IMR-90 (cell line): ENCODE measurements around the gene FCRLB. TPM values are rescaled to one million over a fixed set of nuclear protein-coding genes. Genes with fewer than 3 reads are reported as not detected.

Experiments used
- ATAC-seq: fragments of 200-7000 bp; cut with Tn5 transposase; 2 replicates; pipeline ENCODE4 v1.9.1; 2020; ENCODE audit warnings: low read depth, mild to moderate bottlenecking, moderate library complexity
- BruUV-seq: library from RNA; stranded (reverse); fragments of 400-500 nt; replicated peaks from 2 replicates; lab custom pipeline; 2021; lab: Mats Ljungman, UMichigan
- CTCF ChIA-PET: fragments of 300-600 bp; formaldehyde crosslinking; extraction: SDS; loops from one replicate; lab custom pipeline; 2021; ENCODE audit warnings: antibody characterized with exemption; lab: Yijun Ruan, JAX
- POLR2A ChIA-PET: fragments of 300-600 bp; sonication (Branson Sonifier 250); formaldehyde crosslinking; loops from one replicate; lab custom pipeline; 2022; ENCODE audit warnings: antibody characterized with exemption; ENCODE audit not compliant: unreplicated experiment; lab: Charles Lee
- DNase-seq: peaks from one replicate; pipeline ENCODE4 v3.0.0; 2013
- H2AFZ ChIP-seq: replicated peaks from 2 replicates; pipeline ENCODE3; 2013; ENCODE audit warnings: low read length, mild to moderate bottlenecking; ENCODE audit not compliant: poor library complexity
- H2AK5ac ChIP-seq: 2 replicates; pipeline ENCODE4 v1.6.1; 2013; ENCODE audit warnings: low read depth, low read length, inconsistent platforms
- H2AK9ac ChIP-seq: replicated peaks from 2 replicates; pipeline ENCODE3; 2013; ENCODE audit warnings: mild to moderate bottlenecking, low read depth, low read length, moderate library complexity; ENCODE audit not compliant: poor library complexity
- H2BK120ac ChIP-seq: 2 replicates; pipeline ENCODE4 v1.6.1; 2013; ENCODE audit warnings: low read depth, low read length, inconsistent platforms
- H2BK15ac ChIP-seq: 3 replicates; pipeline ENCODE4 v1.6.1; 2013; ENCODE audit warnings: low read depth, low read length, inconsistent platforms
- H2BK20ac ChIP-seq: 2 replicates; pipeline ENCODE4 v1.6.1; 2013; ENCODE audit warnings: low read depth, mild to moderate bottlenecking, inconsistent platforms, low read length, moderate library complexity
- H2BK5ac ChIP-seq: 2 replicates; pipeline ENCODE4 v1.6.1; 2013; ENCODE audit warnings: mild to moderate bottlenecking, low read depth, low read length, inconsistent platforms; ENCODE audit not compliant: poor library complexity, severe bottlenecking
- H3K14ac ChIP-seq: replicated peaks from 2 replicates; pipeline ENCODE4 v1.6.1; 2013; ENCODE audit warnings: low read depth, low read length, inconsistent platforms
- H3K18ac ChIP-seq: 2 replicates; pipeline ENCODE4 v1.6.1; 2013; ENCODE audit warnings: low read depth, low read length, control low read depth
- H3K23ac ChIP-seq: 2 replicates; pipeline ENCODE4 v1.6.1; 2013; ENCODE audit warnings: low read depth, low read length, inconsistent platforms
- H3K27ac ChIP-seq: 2 replicates; pipeline ENCODE4 v1.5.1; 2013; ENCODE audit warnings: mild to moderate bottlenecking, control low read depth, low read length; ENCODE audit not compliant: insufficient read depth
- H3K27me3 ChIP-seq: 2 replicates; pipeline ENCODE4 v1.6.1; 2013; ENCODE audit warnings: low read length; ENCODE audit not compliant: control insufficient read depth, insufficient read depth
- H3K36me3 ChIP-seq: 2 replicates; pipeline ENCODE4 v1.6.1; 2013; ENCODE audit warnings: low read length, mixed read lengths; ENCODE audit not compliant: control insufficient read depth, insufficient read depth
- H3K4ac ChIP-seq: 2 replicates; pipeline ENCODE4 v1.6.1; 2013; ENCODE audit warnings: low read depth, low read length, inconsistent platforms
- H3K4me1 ChIP-seq: 2 replicates; pipeline ENCODE4 v1.6.1; 2013; ENCODE audit warnings: low read length, mixed read lengths; ENCODE audit not compliant: control insufficient read depth, insufficient read depth
- H3K4me2 ChIP-seq: 2 replicates; pipeline ENCODE4 v1.6.1; 2013; ENCODE audit warnings: low read depth, mild to moderate bottlenecking, control low read depth, low read length, moderate library complexity
- H3K4me3 ChIP-seq: 2 replicates; pipeline ENCODE4 v1.5.1; 2013; ENCODE audit warnings: low read depth, mild to moderate bottlenecking, control low read depth, low read length, moderate library complexity; ENCODE audit not compliant: insufficient read depth
- H3K56ac ChIP-seq: 2 replicates; pipeline ENCODE4 v1.6.1; 2013; ENCODE audit warnings: low read length, inconsistent platforms; ENCODE audit not compliant: insufficient read depth; ENCODE audit errors: extremely low read depth
- H3K79me1 ChIP-seq, 2 experiments: 2 replicates each; pipeline ENCODE4 v1.6.1; 2013; ENCODE audit warnings: low read length in 2 of 2, inconsistent platforms in 1 of 2, low read depth in 1 of 2
- H3K9ac ChIP-seq: 2 replicates; pipeline ENCODE4 v1.6.1; 2013; ENCODE audit warnings: low read depth, low read length, control low read depth
- H3K9me1 ChIP-seq: 2 replicates; pipeline ENCODE4 v1.6.1; 2013; ENCODE audit warnings: low read length, inconsistent platforms; ENCODE audit not compliant: insufficient read depth
- H3K9me3 ChIP-seq: 2 replicates; pipeline ENCODE4 v1.6.1; 2013; ENCODE audit warnings: low read length; ENCODE audit not compliant: control insufficient read depth, insufficient read depth
- H4K20me1 ChIP-seq: 2 replicates; pipeline ENCODE4 v1.6.1; 2013; ENCODE audit warnings: low read length, inconsistent platforms; ENCODE audit not compliant: insufficient read depth
- H4K5ac ChIP-seq: 2 replicates; pipeline ENCODE4 v1.6.1; 2013; ENCODE audit warnings: mild to moderate bottlenecking, low read depth, low read length, control low read depth
- H4K8ac ChIP-seq, 2 experiments: 2 replicates each; pipeline ENCODE4 v1.6.1; 2013; ENCODE audit warnings: low read depth in 2 of 2, low read length in 2 of 2, control low read depth in 1 of 2, inconsistent platforms in 1 of 2
- H4K91ac ChIP-seq: 2 replicates; pipeline ENCODE4 v1.6.1; 2013; ENCODE audit warnings: low read depth, low read length, inconsistent platforms; ENCODE audit not compliant: insufficient read depth
- CHD1 ChIP-seq: IDR thresholded peaks from 2 replicates; pipeline ENCODE4 v1.6.1; 2012; ENCODE audit warnings: low read depth, low read length, improper control_type of control experiment
- POLR2A ChIP-seq: IDR thresholded peaks from 2 replicates; pipeline ENCODE4 v1.6.1; 2012; ENCODE audit warnings: mild to moderate bottlenecking, low read depth, low read length
- RAD21 ChIP-seq: IDR thresholded peaks from 2 replicates; pipeline ENCODE4 v1.6.1; 2012; ENCODE audit warnings: low read length, improper control_type of control experiment
- RFX5 ChIP-seq: IDR thresholded peaks from 2 replicates; pipeline ENCODE4 v1.8.0; 2012; ENCODE audit warnings: low read depth, mild to moderate bottlenecking, low read length, moderate library complexity
- SMC3 ChIP-seq: fragments of 150-350 bp; IDR thresholded peaks from 2 replicates; pipeline ENCODE4 v1.6.1; 2016; ENCODE audit warnings: low read depth, mild to moderate bottlenecking, antibody characterized with exemption, low read length, moderate library complexity
- WGBS, 2 experiments: methylation state at CpG; one replicate each; pipeline versions ENCODE4 v1.1.5 to v1.1.7; 2013; ENCODE audit warnings: missing lambda C conversion rate in 2 of 2; ENCODE audit not compliant: insufficient read length in 1 of 2; ENCODE audit errors: extremely low coverage in 2 of 2; 5-methylcytosine and 5-hydroxymethylcytosine counted together
- dilution Hi-C: fragments of 300-500 bp; cut with HindIII; formaldehyde crosslinking; loops from one replicate; pipeline ENCODE4 v1.14.3; 2018; ENCODE audit warnings: low sequenced_read_pairs; ENCODE audit not compliant: unreplicated experiment
- in situ Hi-C: fragments of 300-500 bp; cut with MboI; formaldehyde crosslinking; loops from 3 replicates; pipeline ENCODE4 v1.14.3; 2019; ENCODE audit warnings: low sequenced_read_pairs, inconsistent platforms, mixed read lengths
- intact Hi-C: fragments of 100-400 bp; cut with micrococcal nuclease; formaldehyde crosslinking; loops from 2 replicates; pipeline ENCODE4 v1.10.0; 2022
- polyA plus RNA-seq, 3 experiments: library from polyadenylated mRNA; depleted of rRNA; stranded (reverse); fragments of >200 nt; gene quantifications; 2 replicates each; pipeline ENCODE4 v1.2.3, GENCODE V29; 2012; ENCODE audit warnings: low replicate concordance in 1 of 3
- total RNA-seq: library from RNA; depleted of rRNA; stranded (reverse); fragments of >200 nt; gene quantifications from 2 replicates; pipeline ENCODE4 v1.2.3, GENCODE V29; 2012
- TF ChIP-seq, protein P1 (sequence below): conservative IDR thresholded peaks from 2 replicates; pipeline ENCODE4 v1.5.1; 2012; ENCODE audit warnings: mild to moderate bottlenecking, low read depth, low read length, improper control_type of control experiment

The FCRLB gene
- total and polyA plus RNA-seq, 2 of the 4 experiments (the other 2 are of a cell fraction), result 0.90 to 2.2 TPM

GRCh38 chr1:161738627-161739287 is 17.4 kb downstream of the FCRLB start:
- no peaks in the 10 kb centered on the region for H3K36me3 ChIP-seq
- intact Hi-C loops, result loop anchor here (10.0 kb wide), 1 partner anchor 174 kb away; no protein-coding TSS in a partner anchor
- H4K5ac ChIP-seq, result no peak overlapping the region
- in situ Hi-C loops, result loop anchor here (10.0 to 25.0 kb wide), 2 partner anchors 101 to 194 kb away; partner anchors contain the start of genes FCGR3A and FCGR3B
- H3K9me1 ChIP-seq, result peaks cover 5% of the 10 kb centered on the region
- ChIA-PET POLR2A (no interaction called here), CTCF (interaction anchor here (0.7 to 1.4 kb wide), 7 partner anchors 11 to 256 kb away, joined by 3 to 10 read pairs (median 4); partner anchors contain the start of gene DUSP12)
- peak overlapping the region; percentile 1 for H2AFZ ChIP-seq
- no peak overlapping the region for H3K27ac ChIP-seq
- no peak overlapping the region for H3K23ac ChIP-seq
- peak; percentile 88 for DNase-seq
- H3K4ac ChIP-seq, result no peak overlapping the region
- H3K56ac ChIP-seq, result no peak overlapping the region
- no TSS peak for BruUV-seq
- no peak overlapping the region for H3K14ac ChIP-seq
- H4K8ac ChIP-seq, result no peak overlapping the region
- H2BK120ac ChIP-seq, result no peak overlapping the region
- H2BK15ac ChIP-seq, result no peak overlapping the region
- no peak overlapping the region for H3K4me3 ChIP-seq
- H2AK5ac ChIP-seq, result no peak overlapping the region
- no peak overlapping the region for H2BK20ac ChIP-seq
- H3K9ac ChIP-seq, result no peak overlapping the region
- H3K9me3 ChIP-seq, result no peaks in the 10 kb centered on the region
- H3K4me2 ChIP-seq, result no peak overlapping the region
- no peak overlapping the region for H4K91ac ChIP-seq
- no peak overlapping the region for H2BK5ac ChIP-seq
- H3K79me1 ChIP-seq, result no peaks in the 10 kb centered on the region
- dilution Hi-C loops, result no loop called here
- 100% methylated on average over 2 of the region's 4 CpGs; no CpG with 5 or more reads in 1 of the 2 experiments for WGBS, 2 experiments
- ATAC-seq, result peak; percentile 69
- TF ChIP-seq CHD1 (no peak), POLR2A (no peak), SMC3 (peak; percentile 91), RFX5 (no peak), RAD21 (peak; percentile 89)
- TF ChIP-seq, protein P1, sequence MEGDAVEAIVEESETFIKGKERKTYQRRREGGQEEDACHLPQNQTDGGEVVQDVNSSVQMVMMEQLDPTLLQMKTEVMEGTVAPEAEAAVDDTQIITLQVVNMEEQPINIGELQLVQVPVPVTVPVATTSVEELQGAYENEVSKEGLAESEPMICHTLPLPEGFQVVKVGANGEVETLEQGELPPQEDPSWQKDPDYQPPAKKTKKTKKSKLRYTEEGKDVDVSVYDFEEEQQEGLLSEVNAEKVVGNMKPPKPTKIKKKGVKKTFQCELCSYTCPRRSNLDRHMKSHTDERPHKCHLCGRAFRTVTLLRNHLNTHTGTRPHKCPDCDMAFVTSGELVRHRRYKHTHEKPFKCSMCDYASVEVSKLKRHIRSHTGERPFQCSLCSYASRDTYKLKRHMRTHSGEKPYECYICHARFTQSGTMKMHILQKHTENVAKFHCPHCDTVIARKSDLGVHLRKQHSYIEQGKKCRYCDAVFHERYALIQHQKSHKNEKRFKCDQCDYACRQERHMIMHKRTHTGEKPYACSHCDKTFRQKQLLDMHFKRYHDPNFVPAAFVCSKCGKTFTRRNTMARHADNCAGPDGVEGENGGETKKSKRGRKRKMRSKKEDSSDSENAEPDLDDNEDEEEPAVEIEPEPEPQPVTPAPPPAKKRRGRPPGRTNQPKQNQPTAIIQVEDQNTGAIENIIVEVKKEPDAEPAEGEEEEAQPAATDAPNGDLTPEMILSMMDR, result peak; percentile 77
- H3K4me1 ChIP-seq, result peaks cover 5% of the 10 kb centered on the region
- H2AK9ac ChIP-seq, result no peak overlapping the region
- no peaks in the 10 kb centered on the region for H4K20me1 ChIP-seq
- no peak overlapping the region for H3K18ac ChIP-seq
- H3K27me3 ChIP-seq, result no peaks in the 10 kb centered on the region
